Neural cell (in vitro differentiated cells): ENCODE measurements around the gene PLPPR4. TPM values are rescaled to one million over a fixed set of nuclear protein-coding genes. Genes with fewer than 3 reads are reported as not detected.

Source experiments
- H2AFZ ChIP-seq: fragments of 200-600, 300-800 bp; sonication (generic), shearing (Covaris generic); 2 replicates; pipeline ENCODE4 v1.6.0; 2014; ENCODE audit warnings: low read depth, mild to moderate bottlenecking, antibody characterized with exemption, low read length, moderate library complexity
- H3F3A ChIP-seq: fragments of 200-600 bp; shearing (Covaris generic); 2 replicates; pipeline ENCODE4 v1.6.1; 2016; ENCODE audit warnings: mild to moderate bottlenecking, moderate library complexity, mixed read lengths, antibody characterized with exemption, low read length; ENCODE audit not compliant: insufficient read depth, poor library complexity, severe bottlenecking
- H3K27ac ChIP-seq: fragments of 200-600, 300-800 bp; sonication (generic), shearing (Covaris generic); 2 replicates; pipeline ENCODE4 v1.5.1; 2014; ENCODE audit warnings: mild to moderate bottlenecking, low read length, moderate library complexity
- H3K27me3 ChIP-seq: fragments of 300-800, 200-600 bp; sonication (generic), shearing (Covaris generic); 2 replicates; pipeline ENCODE4 v1.6.0; 2014; ENCODE audit warnings: mild to moderate bottlenecking, low read depth, low read length, moderate library complexity; ENCODE audit not compliant: insufficient read depth
- H3K36me3 ChIP-seq: fragments of 300-800, 200-600 bp; sonication (generic), shearing (Covaris generic); 2 replicates; pipeline ENCODE4 v1.5.1; 2014; ENCODE audit warnings: mild to moderate bottlenecking, antibody characterized with exemption, low read length, moderate library complexity; ENCODE audit not compliant: insufficient read depth
- H3K4me2 ChIP-seq: fragments of 300-800, 200-600 bp; sonication (generic), shearing (Covaris generic); 2 replicates; pipeline ENCODE4 v1.6.0; 2014; ENCODE audit warnings: mild to moderate bottlenecking, low read length
- H3K4me3 ChIP-seq: fragments of 300-800, 200-600 bp; sonication (generic), shearing (Covaris generic); 2 replicates; pipeline ENCODE4 v1.5.1; 2014; ENCODE audit warnings: mild to moderate bottlenecking, low read length, moderate library complexity
- H3K79me2 ChIP-seq: fragments of 200-600 bp; shearing (Covaris generic); replicated peaks from 2 replicates; pipeline ENCODE4 v1.6.0; 2014; ENCODE audit warnings: mild to moderate bottlenecking, low read length, moderate library complexity; ENCODE audit not compliant: insufficient read depth
- H3K9ac ChIP-seq: fragments of 300-800, 200-600 bp; sonication (generic), shearing (Covaris generic); 2 replicates; pipeline ENCODE4 v1.6.1; 2016; ENCODE audit warnings: mild to moderate bottlenecking, low read length, mixed read lengths
- H3K9me2 ChIP-seq: fragments of 200-600 bp; shearing (Covaris generic); 2 replicates; pipeline ENCODE4 v1.6.1; 2016; ENCODE audit warnings: mild to moderate bottlenecking, low read length, mixed read lengths; ENCODE audit not compliant: insufficient read depth
- H3K9me3 ChIP-seq: fragments of 200-600, 300-800 bp; sonication (generic), shearing (Covaris generic); 2 replicates; pipeline ENCODE4 v1.6.1; 2016; ENCODE audit warnings: mild to moderate bottlenecking, mixed run types, low read length, moderate library complexity, mixed read lengths
- H4K20me1 ChIP-seq: fragments of 200-600 bp; shearing (Covaris generic); 2 replicates; pipeline ENCODE4 v1.6.1; 2016; ENCODE audit warnings: mild to moderate bottlenecking, mixed run types; ENCODE audit not compliant: insufficient read depth
- EP300 ChIP-seq: fragments of 450-650 bp; conservative IDR thresholded peaks from 2 replicates; pipeline ENCODE4 v1.6.1; 2014; ENCODE audit warnings: antibody characterized with exemption, mild to moderate bottlenecking, moderate library complexity; ENCODE audit not compliant: poor library complexity, severe bottlenecking
- EZH2 ChIP-seq: fragments of 200-600, 300-800 bp; shearing (Covaris generic), sonication (generic); IDR thresholded peaks from 2 replicates; pipeline ENCODE4 v1.6.1; 2014; ENCODE audit warnings: antibody characterized with exemption, low read length, borderline replicate concordance, mild to moderate bottlenecking; ENCODE audit not compliant: insufficient read depth, poor library complexity, severe bottlenecking
- POLR2AphosphoS5 ChIP-seq: IDR thresholded peaks from 2 replicates; pipeline ENCODE4 v1.6.1; 2012
- RAD21 ChIP-seq: fragments of 450-650 bp; conservative IDR thresholded peaks from 2 replicates; pipeline ENCODE4 v1.6.1; 2014; ENCODE audit warnings: antibody characterized with exemption, mild to moderate bottlenecking, moderate library complexity
- REST ChIP-seq: IDR thresholded peaks from 2 replicates; pipeline ENCODE4 v1.6.1; 2012; ENCODE audit warnings: borderline replicate concordance
- SMC3 ChIP-seq: fragments of 450-650 bp; conservative IDR thresholded peaks from 2 replicates; pipeline ENCODE4 v1.6.1; 2014; ENCODE audit warnings: antibody characterized with exemption, mild to moderate bottlenecking, moderate library complexity; ENCODE audit not compliant: poor library complexity
- TAF1 ChIP-seq: IDR thresholded peaks from 2 replicates; pipeline ENCODE4 v1.6.1; 2012; ENCODE audit warnings: low read depth
- polyA plus RNA-seq: library from polyadenylated mRNA; depleted of rRNA; stranded (reverse); fragments of >200 nt; gene quantifications from 2 replicates; pipeline ENCODE4 v1.2.3, GENCODE V29; 2014
- TF ChIP-seq, protein P1 (sequence below): fragments of 450-650 bp; IDR thresholded peaks from 2 replicates; pipeline ENCODE4 v1.5.1; 2014; ENCODE audit warnings: antibody characterized with exemption, mild to moderate bottlenecking, moderate library complexity; ENCODE audit not compliant: poor library complexity, severe bottlenecking

Gene PLPPR4
- polyA plus RNA-seq, 1 donor from 2014 or later: 36.8 TPM

GRCh38 chr1:99305626-99306025, 41.3 kb downstream of the PLPPR4 start:
- Histone ChIP-seq H3K4me3 (no peak overlapping the region), H3K9me2 (no peaks in the 10 kb centered on the region), H3K9ac (no peak overlapping the region), H2AFZ (no peak overlapping the region), H3K9me3 (no peaks in the 10 kb centered on the region), H3F3A (no peaks in the 10 kb centered on the region), H3K79me2 (no peaks in the 10 kb centered on the region), H3K36me3 (peaks cover 9% of the 10 kb centered on the region), H3K27me3 (no peaks in the 10 kb centered on the region), H3K4me2 (no peak overlapping the region), H4K20me1 (no peaks in the 10 kb centered on the region), H3K27ac (no peak overlapping the region)
- no peak for TF ChIP-seq RAD21
- TF ChIP-seq TAF1: no peak
- no peak for TF ChIP-seq POLR2AphosphoS5
- TF ChIP-seq EZH2: no peak
- TF ChIP-seq, protein P1, sequence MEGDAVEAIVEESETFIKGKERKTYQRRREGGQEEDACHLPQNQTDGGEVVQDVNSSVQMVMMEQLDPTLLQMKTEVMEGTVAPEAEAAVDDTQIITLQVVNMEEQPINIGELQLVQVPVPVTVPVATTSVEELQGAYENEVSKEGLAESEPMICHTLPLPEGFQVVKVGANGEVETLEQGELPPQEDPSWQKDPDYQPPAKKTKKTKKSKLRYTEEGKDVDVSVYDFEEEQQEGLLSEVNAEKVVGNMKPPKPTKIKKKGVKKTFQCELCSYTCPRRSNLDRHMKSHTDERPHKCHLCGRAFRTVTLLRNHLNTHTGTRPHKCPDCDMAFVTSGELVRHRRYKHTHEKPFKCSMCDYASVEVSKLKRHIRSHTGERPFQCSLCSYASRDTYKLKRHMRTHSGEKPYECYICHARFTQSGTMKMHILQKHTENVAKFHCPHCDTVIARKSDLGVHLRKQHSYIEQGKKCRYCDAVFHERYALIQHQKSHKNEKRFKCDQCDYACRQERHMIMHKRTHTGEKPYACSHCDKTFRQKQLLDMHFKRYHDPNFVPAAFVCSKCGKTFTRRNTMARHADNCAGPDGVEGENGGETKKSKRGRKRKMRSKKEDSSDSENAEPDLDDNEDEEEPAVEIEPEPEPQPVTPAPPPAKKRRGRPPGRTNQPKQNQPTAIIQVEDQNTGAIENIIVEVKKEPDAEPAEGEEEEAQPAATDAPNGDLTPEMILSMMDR: no peak

DNA sequence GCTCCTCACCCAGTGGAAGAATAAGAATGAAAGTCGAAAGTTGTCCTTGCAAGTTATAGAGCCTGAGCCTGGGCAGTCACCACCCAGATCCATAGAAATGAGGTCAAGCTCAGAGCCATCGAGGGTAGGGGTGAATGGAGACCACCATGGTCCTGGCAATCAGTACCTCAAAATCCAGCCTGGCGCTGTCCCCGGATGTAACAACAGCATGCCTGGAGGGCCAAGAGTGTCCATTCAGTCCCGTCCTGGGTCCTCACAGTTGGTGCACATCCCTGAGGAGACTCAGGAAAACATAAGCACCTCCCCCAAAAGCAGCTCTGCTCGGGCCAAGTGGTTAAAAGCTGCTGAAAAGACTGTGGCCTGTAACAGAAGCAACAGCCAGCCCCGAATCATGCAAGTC, 41.8 kb downstream of the PLPPR4 start:
- peaks cover 9% of the 10 kb centered on the region for H3K36me3 ChIP-seq
- H3K9ac ChIP-seq: no peak overlapping the region
- H3K4me3 ChIP-seq: no peak overlapping the region
- H2AFZ ChIP-seq: no peak overlapping the region
- no peak overlapping the region for H3K4me2 ChIP-seq
- H3K79me2 ChIP-seq: no peaks in the 10 kb centered on the region
- H3K27ac ChIP-seq: no peak overlapping the region
- no peaks in the 10 kb centered on the region for H3F3A ChIP-seq
- H3K27me3 ChIP-seq: no peaks in the 10 kb centered on the region
- TF ChIP-seq EP300: no peak
- no peak for TF ChIP-seq SMC3
- TF ChIP-seq, protein P1: no peak
- no peaks in the 10 kb centered on the region for H3K9me2 ChIP-seq
- H3K9me3 ChIP-seq: no peaks in the 10 kb centered on the region
- H4K20me1 ChIP-seq: no peaks in the 10 kb centered on the region

- no peaks in the 10 kb centered on the region for H3K27me3 ChIP-seq
- no peaks in the 10 kb centered on the region for H3F3A ChIP-seq
- H4K20me1 ChIP-seq: no peaks in the 10 kb centered on the region
- no peak for TF ChIP-seq POLR2AphosphoS5
- TF ChIP-seq EZH2: no peak
- TF ChIP-seq REST: no peak
- TF ChIP-seq, protein P1: no peak
- no peak for TF ChIP-seq RAD21
- no peak overlapping the region for H3K4me2 ChIP-seq
- H3K27ac ChIP-seq: no peak overlapping the region
- no peak overlapping the region for H3K9ac ChIP-seq
- no peak overlapping the region for H2AFZ ChIP-seq
- H3K36me3 ChIP-seq: peaks cover 9% of the 10 kb centered on the region
- no peak overlapping the region for H3K4me3 ChIP-seq
- H3K79me2 ChIP-seq: no peaks in the 10 kb centered on the region
- H3K9me3 ChIP-seq: no peaks in the 10 kb centered on the region
- no peaks in the 10 kb centered on the region for H3K9me2 ChIP-seq
Measured at GRCh38 chr1:99306644-99307043, 42.4 kb downstream of the PLPPR4 start.
